HG03135 (cell line): ENCODE results near the gene EHMT2.

Source experiments
- ATAC-seq: cut with Tn5 transposase; IDR thresholded peaks from one replicate; pipeline ENCODE4 v1.9.1; 2021; ENCODE audit warnings: mild to moderate bottlenecking, moderate library complexity; ENCODE audit not compliant: unreplicated experiment

The EHMT2 gene

GRCh38 chr6:31892821-31893220 is 4.7 kb downstream of the EHMT2 start:
- ATAC-seq, result no peak

GRCh38 chr6:31889331-31889972 is 8.0 kb downstream of the EHMT2 start:
- no peak for ATAC-seq

- no peak for ATAC-seq
Measured at GRCh38 chr6:31888276-31889258, 8.9 kb downstream of the EHMT2 start.

GRCh38 chr6:31887173-31888007 is 10.1 kb downstream of the EHMT2 start:
- no peak for ATAC-seq

- no peak for ATAC-seq
Measured at GRCh38 chr6:31886541-31886991, 10.9 kb downstream of the EHMT2 start.

GRCh38 chr6:31884528-31885035 is 12.9 kb downstream of the EHMT2 start:
- ATAC-seq, result no peak

- ATAC-seq, result no peak
Measured at GRCh38 chr6:31883676-31884075, 13.8 kb downstream of the EHMT2 start.

GRCh38 chr6:31882344-31882743 is 15.2 kb downstream of the EHMT2 start:
- ATAC-seq, result no peak

- ATAC-seq, result no peak
Measured at GRCh38 chr6:31881136-31881859, 16.2 kb downstream of the EHMT2 start.

GRCh38 chr6:31880616-31881015 is 16.9 kb downstream of the EHMT2 start:
- no peak for ATAC-seq

GRCh38 chr6:31879901-31880300 is 17.6 kb downstream of the EHMT2 start:
- ATAC-seq, result no peak

- no peak for ATAC-seq
Measured at GRCh38 chr6:31879143-31879542, 18.4 kb downstream of the EHMT2 start.

GRCh38 chr6:31878726-31879125 is 18.8 kb downstream of the EHMT2 start, which contains the start of gene SLC44A4:
SLC44A4 (minus strand) TSS chr6:31878997; CDS start chr6:31878980, 17 bp downstream.
- no peak for ATAC-seq

- no peak for ATAC-seq
Measured at GRCh38 chr6:31878222-31878621, 19.3 kb downstream of the EHMT2 start.

- no peak for ATAC-seq
Measured at GRCh38 chr6:31877651-31878161, 19.8 kb downstream of the EHMT2 start.

GRCh38 chr6:31877125-31877650 is 20.3 kb downstream of the EHMT2 start:
- no peak for ATAC-seq

GRCh38 chr6:31876357-31876756 is 21.1 kb downstream of the EHMT2 start:
- no peak for ATAC-seq

GRCh38 chr6:31875877-31876276 is 21.6 kb downstream of the EHMT2 start:
- no peak for ATAC-seq

GRCh38 chr6:31874836-31875572 is 22.5 kb downstream of the EHMT2 start:
- ATAC-seq, result no peak
